ENCODE measurements around the gene MLKL.
"Not testable (repeated sequence)": the region's sequence is repeated elsewhere in the genome, so short reads cannot be mapped to it uniquely, and the experiment has no call there.

The MLKL gene

DNA sequence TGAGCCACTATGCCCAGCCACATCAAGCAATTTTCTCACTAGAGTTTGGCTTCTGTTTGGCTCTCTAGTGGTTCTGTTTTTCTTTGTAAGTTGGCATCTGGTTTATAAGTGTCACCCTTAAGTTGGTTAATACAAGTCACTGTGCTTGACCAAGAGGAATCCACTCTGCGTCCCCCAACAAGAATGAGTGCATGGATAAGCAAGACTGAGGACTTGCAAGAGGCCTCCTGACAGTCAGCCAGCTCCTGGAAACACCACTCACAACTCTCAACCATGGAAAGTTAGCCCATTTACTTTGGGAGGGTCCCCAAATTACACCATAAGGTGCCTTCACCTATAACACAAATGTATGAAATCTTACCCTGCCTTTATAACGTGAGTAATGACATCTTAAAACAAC, 41.6 kb downstream of the MLKL start:
- H3K4me3 ChIP-seq = no peak overlapping the region
- H3K27ac ChIP-seq = peak overlapping the region in 5 of 21 experiments; percentile 1 to 42 (median 23)

DNA sequence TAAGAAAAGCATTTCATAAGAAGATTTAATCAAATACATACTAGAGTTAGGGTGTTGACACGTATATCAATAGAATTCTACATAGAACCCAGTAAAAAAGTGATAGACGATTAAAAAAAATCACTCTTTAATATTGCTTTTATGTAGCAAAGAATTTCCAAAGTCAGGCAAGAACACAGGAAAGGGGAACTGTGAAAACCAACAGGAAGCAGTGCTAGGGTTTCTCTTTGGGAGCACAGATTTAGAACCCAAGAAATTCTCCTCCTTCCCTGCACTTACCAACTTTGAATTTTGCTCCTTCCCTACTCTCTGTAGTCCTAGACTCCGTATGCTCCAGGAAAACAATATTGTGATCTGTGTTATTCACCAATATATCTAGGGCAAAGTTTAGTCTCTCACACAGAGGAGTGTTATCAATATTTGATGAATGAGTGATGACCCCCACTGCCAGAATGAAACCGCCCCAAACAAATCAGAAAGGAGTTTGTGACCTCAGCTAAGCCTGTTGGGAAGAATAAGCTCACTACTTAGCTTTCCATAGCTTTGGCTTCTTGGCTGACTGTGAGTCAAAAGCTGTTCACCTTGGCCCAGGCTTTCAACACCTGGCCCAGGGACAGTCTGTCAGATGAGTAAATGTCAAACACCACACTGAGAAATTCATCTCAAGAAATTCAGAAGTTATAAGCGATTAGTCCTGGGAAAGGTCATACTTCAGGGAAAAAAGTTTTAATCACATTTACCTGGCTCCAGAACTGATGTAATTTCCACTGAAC, 42.6 kb downstream of the MLKL start:
- Histone ChIP-seq H3K4me3 (no peak overlapping the region), H3K27ac (peak overlapping the region in 7 of 21 experiments; percentile 1 to 34 (median 28))

DNA sequence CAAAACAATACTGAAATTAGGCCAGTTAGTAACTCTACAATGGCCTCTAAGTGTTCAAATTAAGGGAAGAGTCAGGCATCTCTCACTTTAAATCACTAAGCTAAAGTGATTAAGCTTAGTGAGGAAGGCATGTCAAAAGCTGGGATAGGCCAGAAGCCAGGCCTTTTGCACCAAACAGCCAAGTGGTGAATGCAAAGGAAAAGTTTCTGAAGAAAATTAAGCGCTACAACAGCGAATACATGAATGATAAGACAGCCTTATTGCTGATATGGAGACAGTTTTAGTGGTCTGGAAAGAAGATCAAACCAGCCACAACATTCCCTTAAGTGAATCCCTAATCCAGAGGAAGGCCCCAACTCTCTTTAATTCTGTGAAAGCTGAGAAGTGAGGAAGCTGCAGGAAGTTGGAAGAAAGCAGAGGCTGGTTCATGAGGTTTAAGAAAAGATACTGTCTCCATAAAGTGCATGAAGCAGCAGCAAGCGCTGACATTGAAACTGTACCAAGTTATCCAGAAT, 46.1 kb downstream of the MLKL start:
- no peak overlapping the region for H3K4me3 ChIP-seq
- peak overlapping the region in 1 of 21 experiments; percentile 13 for H3K27ac ChIP-seq

DNA sequence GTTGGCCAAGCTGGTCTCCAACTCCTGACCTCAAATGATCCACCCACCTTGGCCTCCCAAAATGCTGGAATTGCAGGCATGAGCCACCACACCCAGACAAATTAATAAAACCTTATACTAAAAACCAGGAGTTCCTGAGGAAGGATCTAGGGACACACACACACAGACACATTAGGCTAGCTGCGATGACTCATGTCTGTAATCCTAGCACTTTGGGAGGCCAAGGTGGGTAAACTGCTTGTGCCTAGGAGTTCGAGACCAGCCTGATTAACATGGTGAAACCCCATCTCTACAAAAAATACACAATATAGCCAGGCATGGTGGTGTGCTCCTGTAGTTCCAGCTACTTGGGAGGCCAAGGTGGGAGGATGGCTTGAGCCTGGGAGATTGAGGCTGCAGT, 47.8 kb downstream of the MLKL start:
- not testable (repeated sequence) for H3K27ac ChIP-seq, H3K4me3 ChIP-seq

DNA sequence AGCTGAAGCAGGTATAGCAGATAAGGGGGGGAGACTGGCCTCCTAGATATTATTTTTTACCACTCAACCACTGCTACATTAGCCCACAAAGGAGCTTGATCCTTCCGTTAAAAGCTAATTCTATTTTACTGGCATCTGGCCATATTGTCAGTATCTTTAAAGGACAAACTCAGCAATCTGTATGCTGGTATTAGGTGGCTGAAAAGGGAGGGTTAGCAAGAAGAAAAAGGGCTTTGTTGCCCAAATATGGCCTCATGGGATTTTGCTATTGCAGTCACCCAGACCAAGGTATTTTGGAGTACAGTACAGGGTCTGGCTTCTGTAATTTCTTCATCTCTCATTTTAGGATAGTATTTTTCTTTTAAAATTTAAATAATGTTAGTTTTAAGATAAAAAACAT, 48.4 kb downstream of the MLKL start:
- Histone ChIP-seq H3K4me3 (no peak overlapping the region), H3K27ac (peak overlapping the region in 1 of 21 experiments; percentile 16)

DNA sequence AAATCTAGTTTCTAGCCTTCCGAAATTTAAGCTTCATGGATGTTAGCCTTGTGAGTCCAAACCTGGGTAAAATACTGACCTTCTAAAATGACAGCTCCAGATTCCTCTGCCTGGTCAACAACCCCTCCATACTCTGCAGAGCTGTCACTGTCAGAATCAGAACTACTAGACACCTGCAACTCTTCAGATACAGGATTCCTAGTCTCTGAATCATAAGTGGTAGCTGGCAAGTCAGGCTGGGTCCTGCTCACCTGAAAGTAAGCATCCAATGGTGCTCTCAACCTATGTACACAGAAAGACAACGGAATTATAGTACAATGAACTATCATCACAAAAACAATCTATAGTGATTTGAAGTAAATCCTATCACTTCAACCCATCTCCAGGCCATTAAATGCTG, 48.8 kb downstream of the MLKL start:
- no peak overlapping the region for H3K4me3 ChIP-seq
- peak overlapping the region in 1 of 21 experiments; percentile 16 for H3K27ac ChIP-seq

DNA sequence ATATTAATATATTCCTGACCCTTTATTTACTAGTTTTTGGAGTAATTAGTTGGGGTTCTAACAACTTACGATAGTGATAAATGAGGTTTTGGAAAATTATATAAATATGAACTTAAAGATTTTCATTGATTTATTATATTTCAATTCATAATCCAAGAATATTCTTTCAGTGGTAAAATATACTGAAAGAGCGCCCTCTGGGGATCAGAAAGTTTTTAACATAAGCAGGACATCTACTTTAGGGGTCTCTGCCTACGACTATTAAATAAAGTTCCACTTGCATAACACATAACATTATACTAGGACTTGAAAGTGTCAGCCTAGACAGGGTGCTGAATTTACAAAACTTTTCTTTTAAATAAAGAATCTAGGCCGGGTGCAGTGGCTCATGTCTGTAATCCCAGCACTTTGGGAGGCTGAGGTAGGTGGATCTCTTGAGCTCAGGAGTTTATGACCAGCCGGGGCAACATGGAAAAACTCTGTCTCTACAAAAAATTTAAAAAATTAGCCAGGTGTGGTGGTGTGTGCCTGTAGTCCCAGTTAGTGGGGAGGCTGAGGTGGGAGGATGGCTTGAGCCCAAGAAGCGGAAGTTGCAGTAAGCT, 49.6 kb downstream of the MLKL start:
- Histone ChIP-seq H3K27ac (no peak overlapping the region), H3K4me3 (no peak overlapping the region)

DNA sequence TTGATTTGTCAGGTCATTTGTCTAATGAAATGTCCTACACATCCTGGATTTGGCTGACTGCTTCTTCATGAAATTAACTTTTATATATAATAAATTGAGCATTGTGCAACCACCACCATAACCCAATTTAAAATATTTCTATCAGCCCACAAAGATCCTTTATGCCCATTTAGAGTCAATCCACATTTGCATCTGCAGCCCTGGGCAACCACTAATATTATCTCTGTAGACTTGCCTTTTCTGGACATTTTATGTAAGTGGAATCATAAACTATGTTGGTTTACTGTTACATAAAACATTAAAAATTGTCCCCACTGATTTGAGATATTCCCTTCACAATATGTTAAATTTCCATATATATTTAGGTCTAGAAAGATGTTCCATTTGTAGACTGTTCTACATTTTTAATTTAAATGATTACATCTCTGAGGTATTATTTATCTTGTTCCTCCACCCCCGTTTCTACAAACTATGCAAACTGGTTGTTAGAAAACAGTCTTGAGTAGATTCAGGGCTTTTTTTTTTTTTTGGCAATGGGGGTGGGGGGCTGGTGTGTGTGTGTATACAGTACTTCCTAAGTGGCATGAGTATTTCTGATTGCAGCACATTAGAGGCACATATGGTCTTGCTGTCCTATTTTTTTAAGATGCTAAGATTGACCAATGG, 50.7 kb downstream of the MLKL start:
- Histone ChIP-seq H3K4me3 (no peak overlapping the region), H3K27ac (no peak overlapping the region)

DNA sequence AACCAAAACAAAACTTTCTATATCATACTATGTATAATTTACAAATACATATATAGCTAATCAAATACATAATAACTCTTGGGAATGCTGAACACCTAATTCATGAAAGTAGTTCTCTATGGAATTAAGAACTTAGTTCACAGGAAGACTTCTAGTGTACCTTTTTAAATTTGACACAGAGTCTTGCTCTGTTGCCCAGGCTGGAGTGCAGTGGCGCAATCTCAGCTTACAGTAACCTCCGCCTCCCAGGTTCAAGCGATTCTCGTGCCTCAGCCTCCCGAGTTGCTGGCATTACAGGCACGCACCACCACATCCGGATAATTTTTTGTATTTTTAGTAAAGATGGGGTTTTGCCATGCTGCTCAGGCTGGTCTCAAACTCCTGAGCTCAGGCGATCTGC, 58.7 kb downstream of the MLKL start:
- Histone ChIP-seq H3K27ac (no peak overlapping the region), H3K4me3 (no peak overlapping the region)

DNA sequence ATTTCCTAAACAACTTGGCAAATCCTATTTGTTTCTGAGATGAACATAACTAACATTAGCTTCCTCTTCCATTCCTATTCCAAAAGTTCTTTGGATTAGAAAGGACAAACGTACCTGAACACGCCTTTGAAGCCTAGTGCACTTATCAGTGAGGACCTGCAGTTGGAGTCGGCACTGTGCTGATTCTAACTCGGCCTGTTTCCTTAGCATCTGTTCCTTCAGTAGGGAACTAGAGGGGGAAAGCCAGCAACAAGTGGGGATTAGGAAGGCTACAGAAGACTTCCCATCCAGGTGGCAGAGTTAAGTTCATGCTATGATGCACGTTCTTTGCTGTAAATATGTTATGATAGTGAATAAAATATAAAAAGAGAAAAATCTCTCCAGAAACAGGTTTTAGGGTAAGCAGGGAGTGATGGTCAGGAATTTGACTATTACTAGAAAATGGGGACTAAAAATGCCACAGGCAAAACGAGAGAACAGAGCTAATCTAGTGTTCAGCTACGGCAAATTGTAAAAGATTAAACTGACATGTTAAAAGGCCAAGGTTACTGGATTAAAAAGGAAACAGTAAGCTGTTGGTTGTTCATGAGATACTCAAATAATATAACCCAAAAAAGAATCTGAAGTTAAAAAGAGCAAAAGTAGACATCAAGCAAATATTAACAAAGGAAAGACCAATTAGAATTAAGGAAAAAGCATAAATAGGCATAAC, 62.8 kb downstream of the MLKL start:
- no peak overlapping the region for H3K27ac ChIP-seq
- H3K4me3 ChIP-seq = no peak overlapping the region

DNA sequence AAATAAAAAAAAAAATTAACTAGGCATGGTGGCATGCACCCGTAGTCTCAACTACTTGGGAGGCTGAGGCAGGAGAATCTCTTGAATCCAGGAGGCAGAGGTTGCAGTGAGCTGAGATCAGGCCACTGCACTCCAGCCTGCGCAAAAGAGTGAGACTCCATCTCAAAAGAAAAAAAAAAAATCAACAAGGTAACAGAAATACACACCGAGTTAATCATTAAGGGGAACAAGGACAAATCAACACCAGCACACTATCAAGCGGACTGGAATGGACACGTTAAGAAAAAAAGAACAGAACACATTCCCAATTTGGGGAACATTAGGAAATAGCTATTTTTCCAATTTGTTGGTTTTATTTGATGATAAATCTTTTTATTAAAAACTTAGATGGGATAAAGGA, 65.4 kb downstream of the MLKL start:
- no peak overlapping the region for H3K27ac ChIP-seq
- H3K4me3 ChIP-seq = no peak overlapping the region

DNA sequence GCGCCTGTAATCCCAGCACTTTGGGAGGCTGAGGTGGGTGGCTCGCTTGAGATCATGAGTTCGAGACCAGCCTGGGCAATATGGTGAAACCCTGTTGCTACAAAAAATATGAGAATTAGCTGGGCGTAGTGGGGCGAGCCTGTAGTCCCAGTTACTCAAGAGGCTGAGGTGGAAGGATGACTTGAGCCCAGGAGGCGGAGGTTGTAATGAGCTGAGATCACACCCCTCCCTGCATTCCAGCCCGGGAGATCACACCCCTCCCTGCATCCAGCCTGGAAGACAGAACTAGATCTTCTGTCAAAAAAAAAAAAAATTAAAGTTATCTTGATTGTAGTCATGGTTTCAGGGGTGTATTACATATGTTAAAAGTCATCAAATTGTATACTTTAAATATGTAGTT, 67.0 kb downstream of the MLKL start:
- H3K4me3 ChIP-seq = no peak overlapping the region
- no peak overlapping the region for H3K27ac ChIP-seq

DNA sequence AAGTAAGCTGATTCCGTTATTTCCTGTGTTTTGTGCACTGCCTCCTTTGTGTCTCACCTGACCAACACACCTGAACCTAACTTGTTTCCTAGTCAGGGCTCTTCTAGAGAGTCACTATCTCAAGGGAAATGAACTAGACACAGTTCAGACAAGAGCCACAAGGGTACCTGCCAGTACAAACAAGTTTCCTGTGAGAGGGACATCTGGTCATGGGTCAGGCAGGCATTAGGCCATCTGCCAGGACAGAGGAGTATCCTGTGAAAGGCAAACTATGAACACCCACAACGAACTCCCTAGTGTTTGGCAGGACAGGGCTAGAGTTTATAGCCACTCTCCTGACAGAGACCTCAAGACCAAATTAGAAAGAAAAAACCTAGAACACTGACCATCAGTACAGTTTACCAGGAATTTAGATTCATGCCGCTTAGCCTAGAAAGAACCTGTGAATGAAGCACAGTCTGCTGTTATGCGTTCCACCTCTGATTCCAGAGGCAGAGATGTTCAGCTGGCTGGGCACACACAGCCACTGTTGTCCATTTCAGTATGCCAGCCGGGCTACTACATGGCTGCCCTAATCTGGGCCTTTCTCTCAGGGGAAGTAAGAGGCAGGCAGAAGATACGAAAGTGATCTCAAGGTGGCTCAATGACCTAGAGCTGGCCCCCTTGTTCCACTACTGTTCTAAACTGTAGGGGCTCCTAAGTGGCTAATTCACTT, 73.0 kb downstream of the MLKL start:
- H3K27ac ChIP-seq = peak overlapping the region in 1 of 21 experiments; percentile 3
- no peak overlapping the region for H3K4me3 ChIP-seq

DNA sequence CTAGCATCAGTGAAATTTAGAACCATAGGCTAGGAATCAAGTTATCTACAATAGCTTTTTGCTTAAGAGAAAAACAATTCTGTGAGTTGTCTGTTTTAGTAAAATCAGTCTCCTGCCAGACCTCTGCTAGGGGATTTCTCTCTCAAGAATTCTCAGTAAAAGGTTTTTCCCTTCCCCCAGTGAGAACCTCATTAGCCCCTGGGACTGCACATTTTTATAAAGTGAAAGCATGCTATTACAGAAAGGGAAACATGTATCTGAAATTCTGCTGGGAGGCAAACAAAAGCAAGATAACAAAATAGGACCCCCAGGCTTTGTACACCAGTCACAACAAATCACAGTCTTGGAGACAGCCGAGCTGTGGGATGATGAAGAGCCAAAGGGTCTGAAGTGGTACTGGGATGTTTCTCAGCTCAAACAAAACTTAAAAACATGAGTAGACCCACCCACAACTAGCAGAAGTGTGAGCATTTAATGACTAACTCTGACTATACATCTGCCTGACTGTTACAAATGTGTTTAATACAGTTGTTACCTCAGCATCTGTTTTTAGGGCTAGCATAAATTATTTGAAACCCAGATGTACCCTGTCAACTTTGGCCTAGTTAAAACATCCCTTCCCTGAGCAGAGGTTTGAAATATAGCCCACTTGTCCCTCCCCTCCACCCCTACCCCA, 73.8 kb downstream of the MLKL start:
- Histone ChIP-seq H3K4me3 (no peak overlapping the region), H3K27ac (no peak overlapping the region)

DNA sequence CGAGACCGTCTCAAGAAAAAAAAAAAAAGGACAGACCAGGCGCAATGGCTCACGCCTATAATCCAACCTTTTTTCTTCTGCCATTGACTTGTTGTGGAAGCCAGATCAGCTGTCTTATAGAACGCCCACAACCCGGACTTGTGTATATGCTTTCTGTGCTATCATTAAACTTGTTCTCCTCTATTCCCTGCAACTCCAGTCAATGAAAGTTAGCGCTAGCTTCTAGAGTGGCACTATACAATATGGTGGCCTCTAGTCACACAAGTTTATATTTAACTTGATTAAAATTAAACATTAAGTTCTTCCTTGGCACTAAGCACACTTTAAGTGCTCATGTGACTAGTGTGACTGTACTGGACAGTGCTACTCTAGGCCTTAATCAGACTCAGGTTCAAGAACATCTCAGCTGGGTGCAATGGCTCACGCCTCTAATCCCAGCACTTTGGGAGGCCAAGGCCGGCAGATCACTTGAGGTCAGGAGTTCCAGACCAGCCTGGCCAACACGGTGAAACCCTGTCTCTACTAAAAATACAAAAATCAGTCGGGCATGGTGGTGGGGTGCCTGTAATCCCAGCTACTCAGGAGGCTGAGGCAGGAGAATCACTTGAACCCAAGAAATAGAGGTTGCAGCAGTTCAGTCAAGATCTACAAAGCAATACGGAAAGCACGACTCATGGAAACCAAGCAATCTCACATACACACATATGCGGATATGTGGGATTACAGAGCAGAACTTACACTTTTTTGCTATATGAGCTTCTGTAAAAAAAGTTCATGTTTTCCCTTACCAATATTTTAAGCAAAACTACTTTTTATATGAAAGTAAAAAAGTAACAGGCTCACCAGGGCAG, 74.9 kb downstream of the MLKL start:
- H3K4me3 ChIP-seq = no peak overlapping the region

DNA sequence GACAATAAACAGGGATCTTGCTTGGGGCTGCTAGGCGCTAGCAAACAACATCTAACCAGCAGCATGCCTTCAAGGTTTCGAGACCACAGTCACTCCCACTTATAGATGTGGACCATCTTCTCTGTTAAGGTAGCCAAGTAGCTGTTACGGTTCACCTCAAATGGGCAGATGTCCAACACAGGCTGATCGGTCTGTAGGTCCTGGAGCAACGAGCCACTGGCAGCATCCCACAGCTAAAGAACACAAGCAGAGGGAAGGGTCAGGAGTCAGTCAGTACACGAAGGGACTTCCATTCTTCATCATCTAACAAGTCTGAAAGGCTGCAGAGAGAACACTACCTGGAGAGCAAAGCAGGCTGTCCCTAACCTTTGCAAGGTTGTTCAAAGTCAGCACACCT, 76.8 kb downstream of the MLKL start:
- H3K4me3 ChIP-seq = no peak overlapping the region
- no peak overlapping the region for H3K27ac ChIP-seq

More for the DNA sequence above, 74.9 kb downstream of the MLKL start:
- no peak overlapping the region for H3K27ac ChIP-seq

DNA sequence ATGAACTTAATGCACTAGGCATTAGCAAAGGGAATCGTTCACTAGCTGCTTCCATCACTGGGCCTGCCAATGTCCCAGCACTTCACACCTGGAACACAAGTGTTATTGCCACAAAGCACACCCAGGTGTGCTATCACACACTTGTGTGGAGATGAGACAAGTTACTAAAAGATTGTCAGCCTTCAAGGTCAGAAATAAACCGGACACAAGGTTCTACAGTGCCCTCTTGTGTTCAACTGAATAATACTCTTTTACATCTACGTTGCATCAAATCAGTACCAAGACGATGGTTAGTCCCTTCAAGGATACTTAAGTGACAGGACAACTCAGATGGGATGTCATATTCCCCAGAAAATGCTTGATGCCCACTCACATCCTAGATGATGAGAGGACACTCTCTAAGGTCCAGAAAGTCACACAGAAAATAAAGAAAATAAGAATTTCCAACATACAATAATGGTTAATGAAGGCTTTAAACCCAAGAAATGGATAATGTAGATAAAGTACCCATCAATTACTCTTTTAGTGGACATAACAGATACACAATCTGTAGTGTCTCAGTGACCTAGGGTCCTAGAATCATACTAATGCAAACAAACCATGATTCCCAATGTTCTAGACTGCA, 77.3 kb downstream of the MLKL start:
- no peak overlapping the region for H3K27ac ChIP-seq
- no peak overlapping the region for H3K4me3 ChIP-seq

DNA sequence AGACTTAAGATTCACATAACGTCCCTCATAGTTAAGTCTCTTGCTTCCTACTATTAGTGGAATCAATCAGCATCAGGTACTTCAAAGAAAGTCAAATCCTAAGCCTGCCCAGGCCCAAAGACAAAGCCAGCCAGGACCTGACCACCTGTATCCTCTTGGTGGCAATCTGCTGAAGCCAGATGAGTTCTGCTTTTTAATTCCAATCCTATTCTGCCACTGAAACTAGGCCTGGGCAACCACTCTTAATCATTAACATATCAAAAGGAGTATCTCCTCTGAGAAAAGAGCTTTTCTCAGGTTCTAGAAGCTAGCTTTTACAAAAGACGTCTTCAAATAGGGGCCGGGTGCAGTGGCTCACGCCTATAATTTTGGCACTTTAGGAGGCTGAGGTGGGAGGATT, 78.7 kb downstream of the MLKL start:
- Histone ChIP-seq H3K4me3 (no peak overlapping the region), H3K27ac (no peak overlapping the region)

All from skin epidermis (tissue), 12 donors.